K562 (cell line): ENCODE data around the gene CEP131. TPM values are rescaled to one million over a fixed set of nuclear protein-coding genes. Genes with fewer than 3 reads are reported as not detected.

Experiments used
- ID3 ChIP-seq, 2 experiments: fragments of 250-450 bp in 1 of 2; fragments of 450-650 bp in 1 of 2; sonication (Bioruptor Pico) in 1 of 2; IDR thresholded peaks; 2 replicates each; pipeline versions ENCODE4 v1.6.1 to v1.8.0; 2016 to 2021; ENCODE audit warnings: mild to moderate bottlenecking in 2 of 2, moderate library complexity in 2 of 2, missing compliant biosample characterization in 1 of 2, missing genetic modification characterization in 1 of 2
- MAFG ChIP-seq: fragments of 450-650 bp; conservative IDR thresholded peaks from 2 replicates; pipeline ENCODE4 v1.6.1; 2016; ENCODE audit warnings: missing genetic modification characterization, missing compliant biosample characterization
- SRF ChIP-seq, 2 experiments: fragments of 250-450, 450-650 bp in 1 of 2; sonication (Bioruptor Pico) in 1 of 2; sonication (generic) in 1 of 2; formaldehyde crosslinking; IDR thresholded peaks; 2 replicates each; pipeline versions ENCODE4 v1.5.0 to v1.5.1; 2020 to 2022; ENCODE audit warnings: mild to moderate bottlenecking in 1 of 2, missing genetic modification reagents in 1 of 2
- XRCC3 ChIP-seq: fragments of 450-650 bp; IDR thresholded peaks from 2 replicates; pipeline ENCODE4 v1.6.1; 2017; ENCODE audit warnings: mild to moderate bottlenecking, moderate library complexity
- ZBTB40 ChIP-seq, 2 experiments: fragments of 450-650 bp in 1 of 2; sonication (generic) in 1 of 2; formaldehyde crosslinking in 1 of 2; IDR thresholded peaks; 2 replicates each; pipeline versions ENCODE4 v1.7.1 to v1.9.0; 2016 to 2022; ENCODE audit warnings: inconsistent platforms in 1 of 2, mild to moderate bottlenecking in 1 of 2, missing genetic modification reagents in 1 of 2
- polyA plus RNA-seq, 8 experiments: library from polyadenylated mRNA; depleted of rRNA in 4 of 8; stranded (reverse) in 5 of 8; unstranded in 3 of 8; fragments of >200 nt; fragmentation: Nextera tagmentation in 2 of 8; fragmentation: Illumina TruSeq in 1 of 8; extraction: Ambion mirVana in 2 of 8; extraction: Trizol in 1 of 8; gene quantifications; 2 replicates each; pipeline versions ENCODE4 v1.2.1 to v1.2.3, GENCODE V29; 2011 to 2014; ENCODE audit warnings: inconsistent platforms in 1 of 8, missing spikeins in 1 of 8
- total RNA-seq, 7 experiments: library from RNA; depleted of rRNA in 6 of 7; stranded (reverse); fragments of >200 nt in 6 of 7; fragmentation: Illumina TruSeq in 2 of 7; extraction: Trizol in 2 of 7; gene quantifications; 2 replicates each; pipeline versions ENCODE4 v1.2.1 to v1.2.3, GENCODE V29; 2011 to 2021; ENCODE audit warnings: low replicate concordance in 1 of 7
- TF ChIP-seq, protein P1 (sequence below): fragments of 450-650 bp; IDR thresholded peaks from 2 replicates; pipeline ENCODE4 v1.6.1; 2016; ENCODE audit warnings: borderline replicate concordance
- TF ChIP-seq, protein P2 (sequence below): fragments of 450-650 bp; IDR thresholded peaks from 2 replicates; pipeline ENCODE4 v1.6.1; 2016; ENCODE audit warnings: mild to moderate bottlenecking

CEP131 gene
- total and polyA plus RNA-seq, 9 of the 15 experiments (the other 6 are each of a cell fraction or from before 2014, with no cell fraction given) = 0.24 to 21.2 (median 2.3) TPM

GRCh38 chr17:81153340-81153803 is 69.4 kb downstream of the CEP131 start (continued):
- TF ChIP-seq, protein P1, sequence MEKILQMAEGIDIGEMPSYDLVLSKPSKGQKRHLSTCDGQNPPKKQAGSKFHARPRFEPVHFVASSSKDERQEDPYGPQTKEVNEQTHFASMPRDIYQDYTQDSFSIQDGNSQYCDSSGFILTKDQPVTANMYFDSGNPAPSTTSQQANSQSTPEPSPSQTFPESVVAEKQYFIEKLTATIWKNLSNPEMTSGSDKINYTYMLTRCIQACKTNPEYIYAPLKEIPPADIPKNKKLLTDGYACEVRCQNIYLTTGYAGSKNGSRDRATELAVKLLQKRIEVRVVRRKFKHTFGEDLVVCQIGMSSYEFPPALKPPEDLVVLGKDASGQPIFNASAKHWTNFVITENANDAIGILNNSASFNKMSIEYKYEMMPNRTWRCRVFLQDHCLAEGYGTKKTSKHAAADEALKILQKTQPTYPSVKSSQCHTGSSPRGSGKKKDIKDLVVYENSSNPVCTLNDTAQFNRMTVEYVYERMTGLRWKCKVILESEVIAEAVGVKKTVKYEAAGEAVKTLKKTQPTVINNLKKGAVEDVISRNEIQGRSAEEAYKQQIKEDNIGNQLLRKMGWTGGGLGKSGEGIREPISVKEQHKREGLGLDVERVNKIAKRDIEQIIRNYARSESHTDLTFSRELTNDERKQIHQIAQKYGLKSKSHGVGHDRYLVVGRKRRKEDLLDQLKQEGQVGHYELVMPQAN = peak; percentile 27; the same call in 1 of the 2 replicates
- TF ChIP-seq XRCC3 = no peak
- no peak for TF ChIP-seq ID3 (CRISPR knock-in tag; IDR thresholded peaks at IDR 0.05)
- TF ChIP-seq ID3 (tag; IDR thresholded peaks at IDR 0.05) = 0 out of 2 replicates have a peak, but pooled peaks have one; percentile 25
- 0 out of 4 replicates have a peak, but pooled peaks of 1 of the 2 experiments have one; percentile 1 for TF ChIP-seq SRF (CRISPR knock-in tag; IDR thresholded peaks at IDR 0.05)
- TF ChIP-seq, protein P2, sequence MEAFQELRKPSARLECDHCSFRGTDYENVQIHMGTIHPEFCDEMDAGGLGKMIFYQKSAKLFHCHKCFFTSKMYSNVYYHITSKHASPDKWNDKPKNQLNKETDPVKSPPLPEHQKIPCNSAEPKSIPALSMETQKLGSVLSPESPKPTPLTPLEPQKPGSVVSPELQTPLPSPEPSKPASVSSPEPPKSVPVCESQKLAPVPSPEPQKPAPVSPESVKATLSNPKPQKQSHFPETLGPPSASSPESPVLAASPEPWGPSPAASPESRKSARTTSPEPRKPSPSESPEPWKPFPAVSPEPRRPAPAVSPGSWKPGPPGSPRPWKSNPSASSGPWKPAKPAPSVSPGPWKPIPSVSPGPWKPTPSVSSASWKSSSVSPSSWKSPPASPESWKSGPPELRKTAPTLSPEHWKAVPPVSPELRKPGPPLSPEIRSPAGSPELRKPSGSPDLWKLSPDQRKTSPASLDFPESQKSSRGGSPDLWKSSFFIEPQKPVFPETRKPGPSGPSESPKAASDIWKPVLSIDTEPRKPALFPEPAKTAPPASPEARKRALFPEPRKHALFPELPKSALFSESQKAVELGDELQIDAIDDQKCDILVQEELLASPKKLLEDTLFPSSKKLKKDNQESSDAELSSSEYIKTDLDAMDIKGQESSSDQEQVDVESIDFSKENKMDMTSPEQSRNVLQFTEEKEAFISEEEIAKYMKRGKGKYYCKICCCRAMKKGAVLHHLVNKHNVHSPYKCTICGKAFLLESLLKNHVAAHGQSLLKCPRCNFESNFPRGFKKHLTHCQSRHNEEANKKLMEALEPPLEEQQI = no peak
- no peak for TF ChIP-seq MAFG (tag)
- TF ChIP-seq ZBTB40 (IDR thresholded peaks at IDR 0.05) = peak; percentile 97
- TF ChIP-seq ZBTB40 (CRISPR knock-in tag; IDR thresholded peaks at IDR 0.05) = peak; percentile 93
